IMR-90 (cell line): Measurements from ENCODE around the gene RHAG.

Source experiments
- SMC3 ChIP-seq: fragments of 150-350 bp; IDR thresholded peaks from 2 replicates; pipeline ENCODE4 v1.6.1; 2016; ENCODE audit warnings: low read depth, mild to moderate bottlenecking, antibody characterized with exemption, low read length, moderate library complexity
- TF ChIP-seq, protein P1 (sequence below): conservative IDR thresholded peaks from 2 replicates; pipeline ENCODE4 v1.5.1; 2012; ENCODE audit warnings: mild to moderate bottlenecking, low read depth, low read length, improper control_type of control experiment

DNA sequence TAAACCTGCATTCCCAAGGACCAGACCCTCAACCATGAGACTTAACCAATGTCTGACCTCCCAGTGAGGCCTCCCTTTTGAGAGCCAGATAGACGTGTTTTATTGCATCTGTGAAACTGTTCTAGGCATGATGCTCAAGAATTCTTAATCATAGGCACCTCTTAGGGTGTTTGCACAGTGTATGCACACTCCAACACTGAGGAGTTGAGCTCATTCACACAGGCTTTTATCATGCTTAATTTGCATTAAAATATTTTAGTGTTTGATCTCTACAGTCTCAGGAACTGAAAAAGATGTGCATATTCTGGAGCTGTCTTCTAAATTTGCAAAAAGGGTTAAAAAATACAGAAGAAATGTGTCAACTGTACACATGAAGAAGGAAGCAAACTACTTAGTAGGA is 27.4 kb downstream of the RHAG start:
- no peak for TF ChIP-seq SMC3
- TF ChIP-seq, protein P1, sequence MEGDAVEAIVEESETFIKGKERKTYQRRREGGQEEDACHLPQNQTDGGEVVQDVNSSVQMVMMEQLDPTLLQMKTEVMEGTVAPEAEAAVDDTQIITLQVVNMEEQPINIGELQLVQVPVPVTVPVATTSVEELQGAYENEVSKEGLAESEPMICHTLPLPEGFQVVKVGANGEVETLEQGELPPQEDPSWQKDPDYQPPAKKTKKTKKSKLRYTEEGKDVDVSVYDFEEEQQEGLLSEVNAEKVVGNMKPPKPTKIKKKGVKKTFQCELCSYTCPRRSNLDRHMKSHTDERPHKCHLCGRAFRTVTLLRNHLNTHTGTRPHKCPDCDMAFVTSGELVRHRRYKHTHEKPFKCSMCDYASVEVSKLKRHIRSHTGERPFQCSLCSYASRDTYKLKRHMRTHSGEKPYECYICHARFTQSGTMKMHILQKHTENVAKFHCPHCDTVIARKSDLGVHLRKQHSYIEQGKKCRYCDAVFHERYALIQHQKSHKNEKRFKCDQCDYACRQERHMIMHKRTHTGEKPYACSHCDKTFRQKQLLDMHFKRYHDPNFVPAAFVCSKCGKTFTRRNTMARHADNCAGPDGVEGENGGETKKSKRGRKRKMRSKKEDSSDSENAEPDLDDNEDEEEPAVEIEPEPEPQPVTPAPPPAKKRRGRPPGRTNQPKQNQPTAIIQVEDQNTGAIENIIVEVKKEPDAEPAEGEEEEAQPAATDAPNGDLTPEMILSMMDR = no peak
